ENCODE measurements around the gene KIF22.

DNA sequence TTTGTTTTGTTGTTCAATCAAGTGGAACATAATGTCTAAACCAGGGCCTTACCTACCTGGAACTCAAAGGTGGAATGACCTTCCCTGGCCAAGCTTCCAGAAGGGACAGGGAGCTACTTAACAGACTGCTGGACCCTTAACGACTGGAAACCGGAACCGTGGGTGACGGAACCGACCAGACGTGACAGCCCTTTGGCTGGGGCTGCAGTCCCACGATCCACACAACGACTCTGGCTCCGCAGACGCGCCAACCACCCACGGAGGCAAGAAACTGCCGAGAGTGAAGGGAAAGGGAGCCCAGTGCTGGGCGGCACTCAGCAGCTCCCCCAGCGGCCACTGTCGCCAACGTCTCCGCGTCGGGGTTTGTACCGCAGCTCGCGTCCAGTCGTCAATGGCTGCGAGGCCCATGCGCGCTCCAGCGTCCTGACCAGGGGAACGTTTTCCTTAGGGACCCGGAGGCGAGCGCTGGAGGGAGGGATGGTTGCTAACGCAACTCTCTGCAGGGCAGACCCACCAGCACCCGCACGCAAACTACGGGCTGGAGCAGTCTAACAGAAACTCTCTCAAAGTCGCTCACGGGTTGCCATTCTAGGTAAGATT is 5.5 kb upstream of the KIF22 start:
- TF ChIP-seq, protein P1, sequence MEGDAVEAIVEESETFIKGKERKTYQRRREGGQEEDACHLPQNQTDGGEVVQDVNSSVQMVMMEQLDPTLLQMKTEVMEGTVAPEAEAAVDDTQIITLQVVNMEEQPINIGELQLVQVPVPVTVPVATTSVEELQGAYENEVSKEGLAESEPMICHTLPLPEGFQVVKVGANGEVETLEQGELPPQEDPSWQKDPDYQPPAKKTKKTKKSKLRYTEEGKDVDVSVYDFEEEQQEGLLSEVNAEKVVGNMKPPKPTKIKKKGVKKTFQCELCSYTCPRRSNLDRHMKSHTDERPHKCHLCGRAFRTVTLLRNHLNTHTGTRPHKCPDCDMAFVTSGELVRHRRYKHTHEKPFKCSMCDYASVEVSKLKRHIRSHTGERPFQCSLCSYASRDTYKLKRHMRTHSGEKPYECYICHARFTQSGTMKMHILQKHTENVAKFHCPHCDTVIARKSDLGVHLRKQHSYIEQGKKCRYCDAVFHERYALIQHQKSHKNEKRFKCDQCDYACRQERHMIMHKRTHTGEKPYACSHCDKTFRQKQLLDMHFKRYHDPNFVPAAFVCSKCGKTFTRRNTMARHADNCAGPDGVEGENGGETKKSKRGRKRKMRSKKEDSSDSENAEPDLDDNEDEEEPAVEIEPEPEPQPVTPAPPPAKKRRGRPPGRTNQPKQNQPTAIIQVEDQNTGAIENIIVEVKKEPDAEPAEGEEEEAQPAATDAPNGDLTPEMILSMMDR (IDR thresholded peaks at IDR 0.05), result peak in 2 of 4 experiments; percentile 47 to 65
- TF ChIP-seq POLR2A (IDR thresholded peaks at IDR 0.05) (no peak), POLR2AphosphoS5 (IDR thresholded peaks at IDR 0.05) (no peak)

Data from prostate gland (tissue), 2 donors.